Posterior cingulate gyrus (tissue), 11 donors: Measurements from ENCODE around the gene SLC26A1.

Source experiments
- DNase-seq, 10 donors: peaks; one replicate each; pipeline versions ENCODE4 v3.0.0 to v3.0.0-alpha.2; 2020 to 2021; ENCODE audit warnings: mixed read lengths in 3 of 10
- intact Hi-C: fragments of 100-400 bp; cut with DNase I; formaldehyde crosslinking; loops from one replicate; pipeline ENCODE4 v1.15.1; 2023

Gene SLC26A1

DNA sequence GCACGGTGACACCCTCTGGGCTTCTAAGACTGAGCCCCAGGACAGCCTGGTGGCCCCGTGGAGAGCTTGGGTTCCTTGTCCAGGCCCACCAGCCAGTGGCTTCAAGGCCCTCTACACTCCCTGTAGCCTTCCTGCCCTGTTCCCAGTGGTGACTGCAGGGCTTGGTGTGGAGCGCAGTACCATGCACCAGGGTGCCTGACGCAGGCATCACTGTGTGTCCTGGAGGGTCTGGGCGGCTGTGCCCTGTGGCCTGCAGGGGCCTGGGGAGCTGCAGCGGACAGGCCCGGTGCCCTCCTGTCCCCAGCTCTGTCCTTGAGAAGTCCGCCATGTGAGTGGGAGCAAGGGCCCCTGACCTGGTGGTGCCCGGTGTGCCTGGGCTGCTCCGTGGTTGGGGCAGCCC lies 22.5 kb upstream of the SLC26A1 start:
- DNase-seq: no peak
- intact Hi-C loops: no loop called here

DNA sequence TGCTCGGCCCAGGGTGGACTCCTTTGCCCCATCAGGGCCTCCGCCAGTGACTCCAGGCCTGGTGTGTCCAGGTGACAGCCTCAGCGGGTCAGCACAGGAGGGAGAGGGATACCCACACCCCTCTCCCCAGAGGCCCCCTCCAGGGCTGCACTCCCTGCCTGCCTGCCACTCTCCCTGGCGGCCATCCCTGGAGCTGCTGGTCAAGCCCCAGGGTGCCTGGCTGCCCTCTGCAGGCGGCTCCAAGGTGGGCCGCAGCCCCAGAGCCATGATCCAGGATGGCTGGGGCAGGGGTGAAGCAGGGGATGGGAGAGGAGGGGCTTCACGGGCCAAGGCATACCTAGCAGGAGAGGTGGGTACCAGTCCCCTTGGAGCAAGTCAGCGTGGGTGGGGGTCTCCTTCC lies 22.0 kb upstream of the SLC26A1 start:
- peak in 2 of 10 donors; percentile 30 to 50 for DNase-seq
- intact Hi-C loops: no loop called here

DNA sequence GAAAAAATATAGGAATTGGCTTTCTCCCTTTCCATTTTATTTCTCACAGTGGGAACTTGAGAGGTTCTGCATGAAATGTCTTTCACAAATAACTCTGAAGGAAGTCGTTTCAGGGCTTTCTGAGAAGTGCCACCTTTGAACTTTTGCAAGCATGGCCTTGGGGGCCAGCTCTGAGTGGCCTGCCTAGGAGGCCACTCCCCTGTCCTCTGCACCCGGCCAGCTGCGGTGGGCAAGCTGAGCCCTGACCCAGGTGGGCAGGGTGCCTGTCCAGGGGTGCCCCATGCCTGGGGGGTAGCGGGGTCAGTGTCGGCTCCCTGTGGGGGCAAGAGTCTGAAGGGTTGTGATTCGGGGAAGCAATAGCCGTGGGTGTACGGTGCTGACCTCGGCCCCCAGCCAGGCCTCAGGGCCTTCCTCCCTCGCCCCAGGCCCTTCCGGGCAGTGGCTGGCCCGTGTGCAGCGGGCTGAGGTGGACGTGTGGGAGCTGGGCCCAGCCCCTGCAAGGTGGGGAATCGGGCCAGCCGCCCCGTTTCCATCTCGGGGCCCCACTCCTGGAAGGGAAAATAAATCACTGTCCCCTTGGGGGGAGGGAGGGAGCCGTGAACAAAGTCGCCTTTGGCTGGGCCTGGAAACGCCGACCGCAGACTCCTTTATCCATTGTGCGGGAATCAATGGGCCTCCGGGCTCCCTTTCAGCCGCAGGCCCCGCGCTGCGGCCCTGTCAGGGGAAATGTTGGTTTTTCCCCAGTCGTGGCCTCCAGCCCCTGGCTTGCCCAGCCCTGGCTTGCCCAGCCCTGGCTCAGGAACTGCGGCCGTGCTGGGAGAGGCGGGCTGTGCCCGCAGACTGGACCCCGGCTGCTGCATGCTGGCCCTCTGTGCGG lies 21.3 kb upstream of the SLC26A1 start:
- peak in 9 of 10 donors; percentile 71 to 96 (median 78) for DNase-seq
- intact Hi-C loops: loop anchor here (1.0 kb wide), 1 partner anchor 20 kb away; no protein-coding TSS in a partner anchor

DNA sequence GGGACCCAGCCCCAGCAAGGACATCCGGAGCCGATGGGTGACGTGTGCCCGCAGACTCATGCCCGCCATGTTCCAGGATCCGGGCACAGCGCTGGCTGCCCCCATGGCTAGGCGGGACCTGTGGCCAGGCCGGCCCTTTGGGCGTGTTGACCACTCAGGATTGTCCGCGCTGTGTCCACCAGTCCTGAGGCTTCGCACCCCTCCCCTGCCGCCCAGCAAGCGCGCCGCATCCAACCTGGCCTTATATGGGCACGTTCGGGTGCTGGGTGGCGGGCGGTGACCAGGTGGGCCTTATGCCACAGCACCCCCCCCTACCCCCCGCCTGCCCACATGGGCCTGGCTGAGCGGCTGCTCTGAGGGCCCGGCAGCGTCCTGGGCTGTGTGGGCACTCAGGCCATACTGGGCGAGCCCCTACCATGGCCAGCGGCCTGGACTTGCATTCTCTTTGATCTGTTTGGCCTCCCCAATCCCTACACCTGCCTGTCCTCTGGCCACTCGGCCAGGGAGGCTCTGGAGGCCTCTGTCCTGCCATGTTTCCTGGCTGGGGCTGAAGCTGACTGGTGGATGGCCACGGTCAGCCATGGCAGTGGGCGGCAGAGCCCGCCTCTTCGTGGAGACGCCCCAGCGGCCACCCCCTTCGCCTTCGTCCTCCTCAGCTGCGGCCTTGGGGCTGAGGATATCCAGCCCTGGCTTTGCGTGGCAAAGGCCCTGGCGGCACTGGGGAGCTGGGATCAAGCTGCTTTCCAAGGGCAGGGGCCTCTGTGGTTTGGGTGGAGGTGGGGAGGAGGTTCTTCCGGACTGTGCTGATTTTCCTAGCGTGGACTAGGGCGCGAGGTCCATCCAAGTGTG lies 20.2 kb upstream of the SLC26A1 start:
- DNase-seq: no peak
- intact Hi-C loops: loop anchor here (1.0 kb wide), 1 partner anchor 21 kb away; no protein-coding TSS in a partner anchor

DNA sequence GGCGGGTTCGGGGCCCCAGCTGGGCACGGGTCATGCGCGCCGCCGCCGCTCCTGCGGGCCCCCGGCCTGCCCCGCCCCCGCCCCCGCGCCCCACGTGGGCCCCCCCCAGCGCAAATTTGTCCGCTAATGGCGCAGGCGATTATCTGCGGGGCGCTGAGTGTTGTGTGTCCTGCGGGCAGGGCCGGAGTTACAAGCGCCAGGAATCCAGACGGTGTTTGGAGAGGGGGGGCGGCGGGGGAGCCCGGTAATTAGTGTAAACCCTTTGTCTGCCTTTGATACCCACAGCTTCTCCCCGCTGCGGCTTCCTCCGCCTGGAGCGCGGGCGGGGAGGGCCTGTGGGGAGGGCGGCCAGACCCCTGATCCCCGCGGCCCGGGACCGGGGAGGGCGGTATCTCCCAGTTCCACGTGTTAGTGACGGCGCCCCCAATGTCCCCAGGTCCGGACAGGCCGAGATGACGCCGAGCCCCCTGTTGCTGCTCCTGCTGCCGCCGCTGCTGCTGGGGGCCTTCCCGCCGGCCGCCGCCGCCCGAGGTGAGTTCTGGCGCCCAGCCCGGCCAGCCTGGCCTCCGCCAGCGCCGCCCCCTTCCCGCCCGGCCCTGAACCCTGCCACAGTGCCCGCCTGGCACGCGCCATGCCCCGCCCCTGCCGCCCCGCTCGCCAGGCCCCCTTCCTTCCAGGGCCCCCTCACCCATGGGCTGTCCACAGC lies 19.0 kb upstream of the SLC26A1 start:
- DNase-seq: no peak
- intact Hi-C loops: no loop called here

DNA sequence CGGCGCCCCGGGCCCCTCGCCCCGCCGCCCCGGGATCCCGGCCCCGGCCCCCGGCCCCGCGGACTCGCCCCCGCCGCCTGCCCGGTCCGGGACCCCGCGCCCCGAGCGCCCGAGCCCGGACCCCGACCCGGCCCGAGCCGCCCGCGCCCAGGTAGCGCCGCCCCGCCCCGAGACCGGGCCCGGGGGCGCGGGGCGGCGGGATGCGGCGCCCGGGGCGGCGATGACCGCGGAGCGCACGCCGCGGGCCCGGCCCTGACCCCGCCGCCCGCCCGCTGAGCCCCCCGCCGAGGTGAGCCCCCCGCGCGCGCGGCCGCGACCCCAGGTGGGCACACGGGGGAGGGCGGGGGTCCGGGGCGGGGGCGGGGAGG lies 18.4 kb upstream of the SLC26A1 start:
- no peak for DNase-seq
- intact Hi-C loops: no loop called here

DNA sequence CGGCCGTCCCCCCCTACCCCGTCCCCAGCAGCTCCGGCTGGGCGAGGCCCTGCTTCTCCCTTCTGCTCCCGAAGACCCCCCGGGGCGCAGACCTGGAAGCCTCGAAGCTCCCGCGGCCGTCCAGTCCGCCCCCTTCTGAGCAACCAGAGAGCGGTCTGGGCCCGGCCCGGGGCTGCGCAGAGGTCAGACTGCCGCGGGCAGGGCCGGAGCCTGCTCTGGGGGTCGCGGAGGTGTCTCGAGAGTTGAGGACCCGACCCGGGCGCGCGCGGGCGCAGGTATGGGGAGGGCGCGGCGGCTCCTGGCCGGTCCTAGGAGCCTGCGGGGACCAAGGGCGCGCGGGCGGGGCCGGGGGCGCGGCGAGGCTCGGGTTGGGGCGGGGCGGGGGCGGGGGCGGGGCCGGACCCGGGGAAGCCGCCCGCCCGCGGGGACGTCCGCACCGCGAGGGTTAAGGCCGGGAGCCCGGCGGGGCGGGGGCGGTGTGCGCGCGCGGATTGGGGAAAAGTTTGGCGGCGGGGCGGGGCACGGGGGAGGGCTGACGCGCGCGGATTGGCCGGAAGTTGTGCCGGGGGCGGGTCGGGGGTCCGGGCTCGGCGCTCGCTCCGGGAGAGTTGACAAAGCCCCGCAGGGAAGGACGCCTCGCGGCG lies 17.9 kb upstream of the SLC26A1 start, which contains the start of gene FGFRL1:
FGFRL1 (plus strand) TSS at position 605 of the 644 bp plus-strand sequence. CDS start 860 bp downstream, outside the sequence.
- intact Hi-C loops: no loop called here
- peak in 8 of 10 donors; percentile 42 to 87 (median 65) for DNase-seq

DNA sequence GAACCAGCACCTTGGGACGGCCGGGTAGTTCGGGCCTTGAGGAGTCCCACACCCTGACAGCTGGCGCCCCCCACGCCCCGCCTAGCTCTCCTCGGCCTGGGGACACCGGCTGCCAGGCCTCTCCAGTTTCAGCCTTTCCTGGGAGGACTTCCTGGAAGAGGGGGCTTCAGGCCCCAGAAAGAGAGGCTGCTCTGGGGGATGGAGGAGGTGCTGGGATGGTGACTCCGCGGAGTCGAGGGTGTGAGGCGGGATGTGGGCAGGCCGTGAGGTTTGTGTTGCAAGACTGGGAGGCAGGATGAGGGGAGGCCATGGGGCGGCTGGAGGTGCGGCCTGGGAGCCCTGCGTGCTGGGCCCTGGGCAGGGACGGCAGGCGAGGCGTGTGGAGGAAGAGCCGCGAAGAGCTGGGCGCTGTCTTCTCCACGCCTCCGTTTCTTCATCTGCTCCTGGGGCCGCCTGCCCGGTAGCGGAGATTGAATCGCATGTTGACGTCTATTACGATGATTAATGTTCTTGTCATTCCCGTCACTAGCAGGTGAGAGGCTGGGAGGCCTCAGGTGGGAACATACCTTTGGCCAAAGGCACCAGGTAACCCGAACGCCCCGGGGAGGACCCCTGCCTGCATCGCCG lies 17.3 kb upstream of the SLC26A1 start:
- DNase-seq: no peak
- intact Hi-C loops: no loop called here

DNA sequence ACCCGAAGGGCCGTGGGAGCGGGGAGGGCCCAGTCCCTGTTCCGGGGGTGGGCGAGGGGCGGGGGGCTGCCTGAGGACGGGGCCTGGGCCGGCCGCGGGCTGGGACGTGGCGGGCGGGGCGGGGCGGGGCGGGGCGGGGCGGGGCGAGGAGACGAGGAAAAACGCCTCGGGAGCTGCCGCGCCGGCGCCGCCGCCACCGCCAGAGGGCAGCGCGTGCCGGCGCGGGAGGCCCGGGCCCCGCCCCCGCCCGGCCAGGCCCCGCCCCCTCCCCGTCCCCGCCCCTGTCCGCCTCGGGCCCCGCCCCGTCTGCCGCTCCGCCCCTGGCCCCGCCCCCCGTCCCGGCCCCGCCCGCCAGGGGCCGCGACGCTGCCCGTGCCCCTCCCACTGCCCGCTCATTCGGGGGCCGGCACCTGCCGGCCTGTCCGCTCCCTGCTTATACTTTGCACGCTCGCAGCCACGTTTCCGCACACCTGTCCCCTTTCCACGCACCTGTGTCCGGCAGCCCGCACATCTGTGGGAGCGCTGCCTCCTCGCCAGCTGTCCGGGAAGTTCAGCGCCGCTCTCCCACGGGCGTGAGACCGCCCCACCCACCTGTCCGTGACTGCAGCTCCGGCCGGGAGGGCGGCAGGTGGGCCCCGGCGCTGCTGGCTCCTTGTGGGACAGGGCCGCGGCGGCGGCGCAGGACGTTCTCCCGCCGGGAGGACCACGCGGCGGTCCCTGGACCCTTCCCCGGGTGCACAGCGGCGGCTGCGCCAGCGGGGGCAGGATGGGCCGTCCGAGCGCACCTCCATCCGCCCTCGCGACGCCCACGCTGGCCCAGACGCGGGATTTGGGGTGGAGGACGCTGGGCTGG lies 16.6 kb upstream of the SLC26A1 start:
- DNase-seq: peak in 6 of 10 donors; percentile 33 to 93 (median 63)
- intact Hi-C loops: no loop called here

DNA sequence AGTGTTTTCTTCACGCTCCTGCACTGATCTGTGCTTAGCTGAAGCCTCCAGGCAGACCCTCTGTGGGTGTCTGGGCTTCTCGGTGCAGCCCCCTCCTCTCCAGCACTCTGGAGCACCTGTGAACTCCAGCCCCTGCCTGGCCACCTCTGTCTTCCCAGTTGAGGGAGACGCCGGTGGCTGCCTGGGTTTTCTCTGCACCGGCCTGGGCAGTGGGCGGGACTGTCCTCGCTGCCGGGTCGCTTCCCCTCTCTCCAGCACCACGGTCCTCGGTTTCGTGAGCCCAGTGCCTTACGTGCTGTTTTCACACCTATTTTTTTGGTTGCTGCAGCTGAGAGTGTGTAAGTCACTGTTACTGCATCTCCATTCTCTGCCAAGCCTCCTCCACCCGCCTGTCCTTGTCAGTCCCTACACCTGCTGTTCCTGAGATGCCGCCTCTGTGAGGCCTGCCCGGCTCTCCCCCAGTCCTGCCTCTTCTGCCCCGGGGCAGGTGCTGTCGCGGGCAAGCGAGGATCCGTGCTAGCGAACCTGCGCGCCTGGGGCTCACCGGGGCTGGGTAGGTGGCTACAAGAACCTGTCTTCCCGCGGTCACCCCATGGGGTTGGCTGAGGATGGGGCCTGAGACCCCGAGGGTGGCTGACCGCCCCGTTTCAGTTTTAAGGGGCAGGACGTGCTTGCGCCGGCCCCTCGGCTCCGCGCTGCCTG lies 15.8 kb upstream of the SLC26A1 start:
- intact Hi-C loops: no loop called here
- peak in 1 of 10 donors; percentile 72 for DNase-seq

DNA sequence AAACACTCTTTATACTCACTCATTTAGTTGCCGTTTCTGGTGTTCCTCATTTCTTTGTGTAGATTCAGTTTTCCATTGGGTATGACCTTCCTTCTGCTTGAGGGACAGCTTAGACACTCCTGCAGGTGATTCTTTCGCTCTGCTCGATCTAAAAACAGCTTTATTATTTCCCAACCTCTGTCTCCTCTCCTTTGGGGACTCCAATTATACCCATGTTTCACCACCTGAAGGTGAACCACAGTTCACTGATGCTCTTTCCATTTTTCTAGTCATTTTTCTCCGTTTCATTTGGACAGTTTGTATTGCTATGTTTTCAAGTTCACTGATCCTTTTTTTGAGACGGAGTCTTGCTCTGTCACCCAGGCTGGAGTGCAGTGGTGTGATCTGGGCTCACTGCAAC lies 13.7 kb upstream of the SLC26A1 start:
- intact Hi-C loops: no loop called here
- DNase-seq: no peak

DNA sequence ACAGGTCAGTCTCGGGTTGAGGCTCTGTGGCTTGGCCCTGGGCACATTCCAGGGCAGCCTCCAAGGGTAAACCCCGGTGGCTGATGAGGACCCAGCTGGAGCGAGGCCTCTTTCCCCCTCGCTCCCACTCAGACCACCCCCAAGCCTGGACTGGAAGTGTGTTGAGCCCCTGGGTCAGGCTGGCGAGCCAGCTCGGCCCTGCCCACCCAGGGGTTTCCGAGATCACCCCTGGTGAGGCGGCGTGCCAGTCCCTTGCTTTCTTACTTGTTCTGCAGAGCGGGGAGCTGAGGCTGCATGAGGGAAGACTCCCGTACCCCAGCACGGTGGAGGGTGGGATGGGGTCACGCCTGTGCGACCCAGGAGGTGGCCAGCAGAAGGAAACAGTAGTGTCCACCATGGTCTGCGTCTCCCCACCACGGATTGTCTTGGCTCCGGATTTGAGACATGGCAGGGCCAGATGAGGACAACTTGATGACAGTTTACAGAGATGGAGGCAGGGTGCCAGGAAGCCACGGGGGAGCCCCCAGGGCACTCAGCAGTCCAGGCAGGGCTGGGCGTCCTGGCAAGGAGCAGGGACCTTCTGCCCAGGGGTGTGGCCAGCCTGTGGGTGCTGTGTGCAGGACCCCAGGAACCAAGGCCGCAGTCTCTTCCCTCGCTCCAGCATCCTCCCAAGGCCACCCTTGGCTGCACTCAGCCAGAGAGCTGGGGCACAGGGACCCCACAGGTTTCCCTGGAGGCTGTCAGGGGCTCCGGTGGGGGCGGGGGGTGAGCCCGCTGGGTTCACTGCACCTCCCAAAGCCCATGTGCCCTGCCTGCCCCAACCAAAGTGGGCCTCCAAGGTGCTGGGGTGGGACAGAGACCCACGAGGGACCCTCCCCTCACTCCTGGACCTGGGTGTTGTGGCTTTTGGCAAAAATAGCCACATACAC lies 11.6 kb upstream of the SLC26A1 start:
- DNase-seq: no peak
- intact Hi-C loops: no loop called here

DNA sequence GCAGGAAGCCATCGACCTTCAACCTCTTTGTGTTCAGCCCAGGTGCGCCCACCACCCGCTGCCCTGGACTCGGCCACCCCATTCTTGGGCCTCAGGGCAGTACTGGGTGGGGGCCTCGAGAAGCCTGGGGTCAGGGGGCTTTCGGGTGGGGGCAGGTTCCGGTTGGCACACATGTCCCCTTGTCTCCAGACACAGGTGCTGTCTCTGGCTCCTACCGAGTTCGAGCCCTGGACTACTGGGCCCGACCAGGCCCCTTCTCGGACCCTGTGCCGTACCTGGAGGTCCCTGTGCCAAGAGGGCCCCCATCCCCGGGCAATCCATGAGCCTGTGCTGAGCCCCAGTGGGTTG lies 10.8 kb upstream of the SLC26A1 start:
- intact Hi-C loops: no loop called here
- peak in 1 of 10 donors; percentile 70 for DNase-seq

DNA sequence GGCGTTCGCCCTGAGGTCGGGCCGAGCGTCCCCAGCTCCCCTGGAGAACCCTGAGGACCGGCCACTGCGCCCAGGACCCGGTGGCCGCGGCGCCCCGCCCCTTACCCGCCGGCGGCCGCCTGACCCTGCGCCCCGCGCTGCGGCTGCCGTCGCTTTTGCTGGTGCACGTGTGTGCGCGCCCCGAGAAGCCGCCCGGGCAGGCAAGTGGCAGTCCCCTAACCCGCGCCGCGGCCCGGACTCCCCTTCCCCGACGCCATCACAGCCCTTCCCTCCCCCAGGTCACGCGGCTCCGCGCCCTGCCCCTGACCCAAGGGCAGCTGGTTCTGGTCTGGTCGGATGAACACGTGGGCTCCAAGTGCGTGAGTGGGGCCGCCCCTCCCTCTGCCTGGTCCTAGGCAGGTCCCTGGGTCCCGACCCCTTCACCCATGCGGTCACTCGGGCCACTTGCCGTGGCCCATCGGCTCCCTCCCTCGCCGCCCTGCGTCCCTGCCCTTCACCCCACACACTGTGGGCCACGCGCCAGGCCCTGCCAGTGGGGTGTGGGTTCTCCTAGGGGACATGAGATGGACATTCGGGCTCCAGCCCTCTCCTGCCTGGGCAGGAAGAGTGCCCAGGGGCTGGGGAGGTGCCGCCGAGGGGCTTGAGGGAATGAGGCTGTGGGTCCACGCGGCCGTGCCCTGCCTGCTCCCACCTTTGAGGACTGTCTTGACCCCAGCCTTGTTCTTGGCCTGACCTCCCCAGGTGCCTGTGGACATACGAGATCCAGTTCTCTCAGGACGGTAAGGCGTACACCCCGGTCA lies 10.3 kb upstream of the SLC26A1 start:
- DNase-seq: no peak

DNA sequence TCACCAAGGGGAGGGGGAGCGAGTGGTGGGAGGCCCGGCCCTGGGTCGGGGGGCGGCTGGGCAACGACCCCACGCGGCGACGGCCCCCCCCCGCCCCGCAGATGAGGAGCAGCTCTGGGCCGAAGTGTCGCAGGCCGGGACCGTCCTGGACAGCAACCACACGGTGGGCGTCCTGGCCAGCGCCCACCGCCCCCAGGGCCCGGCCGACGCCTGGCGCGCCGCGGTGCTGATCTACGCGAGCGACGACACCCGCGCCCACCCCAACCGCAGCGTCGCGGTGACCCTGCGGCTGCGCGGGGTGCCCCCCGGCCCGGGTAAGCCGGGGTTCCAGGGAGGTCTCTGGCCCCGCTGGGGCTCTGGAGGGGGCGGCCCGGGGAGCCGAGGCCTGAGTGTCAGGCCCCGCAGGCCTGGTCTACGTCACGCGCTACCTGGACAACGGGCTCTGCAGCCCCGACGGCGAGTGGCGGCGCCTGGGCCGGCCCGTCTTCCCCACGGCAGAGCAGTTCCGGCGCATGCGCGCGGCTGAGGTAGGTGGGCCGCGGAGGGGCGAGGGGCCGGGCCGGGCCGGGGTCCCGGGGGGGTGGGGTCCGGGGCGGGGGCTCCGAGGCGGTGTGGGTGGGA lies 9.5 kb upstream of the SLC26A1 start:
- no peak for DNase-seq
- intact Hi-C loops: no loop called here

More for the DNA sequence above, 10.3 kb upstream of the SLC26A1 start:
- intact Hi-C loops: no loop called here

DNA sequence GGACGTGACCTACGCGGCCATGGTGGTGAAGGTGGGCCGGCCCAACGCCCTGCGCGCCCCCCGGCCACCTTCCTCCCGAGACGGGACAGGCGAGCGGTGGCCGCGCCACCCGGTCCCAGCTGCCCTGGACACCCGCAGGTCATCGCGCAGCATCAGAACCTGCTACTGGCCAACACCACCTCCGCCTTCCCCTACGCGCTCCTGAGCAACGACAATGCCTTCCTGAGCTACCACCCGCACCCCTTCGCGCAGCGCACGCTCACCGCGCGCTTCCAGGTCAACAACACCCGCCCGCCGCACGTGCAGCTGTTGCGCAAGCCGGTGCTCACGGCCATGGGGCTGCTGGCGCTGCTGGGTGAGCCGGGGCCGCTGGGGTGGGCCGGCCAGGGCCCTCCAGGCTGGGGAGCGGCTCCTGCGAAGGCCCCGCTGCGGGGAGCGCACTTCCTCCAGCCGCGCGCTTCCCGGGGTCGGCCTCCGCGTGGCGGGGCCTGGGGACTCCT lies 9.0 kb upstream of the SLC26A1 start:
- DNase-seq: no peak
- intact Hi-C loops: no loop called here
